Peyer's patch (tissue), 4 donors: ENCODE results near the gene FMO5. TPM values are rescaled to one million over a fixed set of nuclear protein-coding genes. Genes with fewer than 3 reads are reported as not detected.

Source experiments
- DNase-seq, 3 donors: peaks; one replicate each; pipeline ENCODE4 v3.0.0-alpha.2; 2017 to 2019
- H3K27ac ChIP-seq, 4 donors: fragments of 200-600 bp; sonication (generic); one replicate each; pipeline ENCODE4 v1.5.1; 2016 to 2019
- H3K27me3 ChIP-seq, 2 donors: fragments of 200-600 bp; sonication (generic); one replicate each; pipeline ENCODE4 v1.5.1; 2019
- H3K36me3 ChIP-seq, 3 donors: fragments of 200-600 bp; sonication (generic); one replicate each; pipeline ENCODE4 v1.5.1; 2016 to 2019
- H3K4me1 ChIP-seq, 4 donors: fragments of 200-600 bp; sonication (generic); one replicate each; pipeline ENCODE4 v1.5.1; 2016 to 2019
- H3K4me3 ChIP-seq, 4 donors: fragments of 200-600 bp; sonication (generic); 1 replicate in 3 of 4; 2 replicates in 1 of 4; pipeline ENCODE4 v1.5.1; 2016 to 2019; ENCODE audit warnings: mild to moderate bottlenecking in 1 of 4
- H3K9me3 ChIP-seq, 4 donors: fragments of 200-600 bp; sonication (generic); one replicate each; pipeline ENCODE4 v1.5.1; 2016 to 2019; ENCODE audit warnings: mild to moderate bottlenecking in 1 of 4
- POLR2A ChIP-seq, 2 donors: fragments of 450-650 bp; IDR thresholded peaks; one replicate each; pipeline ENCODE4 v1.5.1; 2017; ENCODE audit warnings: antibody characterized with exemption in 2 of 2, mild to moderate bottlenecking in 2 of 2, moderate library complexity in 2 of 2
- total RNA-seq, 4 donors: library from RNA; depleted of rRNA; stranded (reverse); fragments of >200 nt; gene quantifications; one replicate each; pipeline ENCODE4 v1.1.0, GENCODE V29; 2016
- TF ChIP-seq, protein P1 (sequence below), 6 experiments: fragments of 450-650 bp in 4 of 6; fragments of 200-600 bp in 2 of 6; sonication (generic) in 1 of 6; IDR thresholded peaks; one replicate each; pipeline ENCODE4 v1.5.1; 2017 to 2019; ENCODE audit warnings: antibody characterized with exemption in 6 of 6, mild to moderate bottlenecking in 3 of 6, moderate library complexity in 1 of 6

The FMO5 gene
- total RNA-seq, 4 donors from 2014 or later: 31.4 to 156 (median 127) TPM

DNA sequence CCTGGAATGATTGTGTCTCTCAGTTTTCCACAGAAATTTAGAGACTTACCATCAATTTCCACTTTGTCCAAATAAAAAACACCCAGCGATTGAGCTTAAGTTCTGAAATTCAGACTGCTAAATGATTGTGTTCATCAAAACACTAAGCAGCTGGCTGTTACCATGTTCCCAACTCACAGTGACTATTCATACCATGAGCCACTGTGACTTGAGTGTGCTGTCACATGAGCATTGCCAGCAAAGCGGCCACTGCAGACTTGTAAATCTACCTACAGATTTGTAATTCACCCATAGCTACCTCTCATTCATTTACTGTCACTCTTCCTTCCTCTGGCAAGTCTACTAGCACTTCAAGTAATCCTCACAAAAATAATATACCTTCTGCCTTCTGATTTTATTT lies 35.6 kb downstream of the FMO5 start:
- TF ChIP-seq, protein P1, sequence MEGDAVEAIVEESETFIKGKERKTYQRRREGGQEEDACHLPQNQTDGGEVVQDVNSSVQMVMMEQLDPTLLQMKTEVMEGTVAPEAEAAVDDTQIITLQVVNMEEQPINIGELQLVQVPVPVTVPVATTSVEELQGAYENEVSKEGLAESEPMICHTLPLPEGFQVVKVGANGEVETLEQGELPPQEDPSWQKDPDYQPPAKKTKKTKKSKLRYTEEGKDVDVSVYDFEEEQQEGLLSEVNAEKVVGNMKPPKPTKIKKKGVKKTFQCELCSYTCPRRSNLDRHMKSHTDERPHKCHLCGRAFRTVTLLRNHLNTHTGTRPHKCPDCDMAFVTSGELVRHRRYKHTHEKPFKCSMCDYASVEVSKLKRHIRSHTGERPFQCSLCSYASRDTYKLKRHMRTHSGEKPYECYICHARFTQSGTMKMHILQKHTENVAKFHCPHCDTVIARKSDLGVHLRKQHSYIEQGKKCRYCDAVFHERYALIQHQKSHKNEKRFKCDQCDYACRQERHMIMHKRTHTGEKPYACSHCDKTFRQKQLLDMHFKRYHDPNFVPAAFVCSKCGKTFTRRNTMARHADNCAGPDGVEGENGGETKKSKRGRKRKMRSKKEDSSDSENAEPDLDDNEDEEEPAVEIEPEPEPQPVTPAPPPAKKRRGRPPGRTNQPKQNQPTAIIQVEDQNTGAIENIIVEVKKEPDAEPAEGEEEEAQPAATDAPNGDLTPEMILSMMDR (IDR thresholded peaks at IDR 0.05): no peak
- TF ChIP-seq POLR2A (IDR thresholded peaks at IDR 0.05): no peak
- DNase-seq: no peak
- H3K27ac ChIP-seq: no peak overlapping the region
- H3K4me1 ChIP-seq: no peaks in the 10 kb centered on the region
- no peak overlapping the region for H3K4me3 ChIP-seq
- H3K9me3 ChIP-seq: no peaks in the 10 kb centered on the region
- no peaks in the 10 kb centered on the region for H3K27me3 ChIP-seq
- peaks cover 0 to 16% (median 0%) of the 10 kb centered on the region in 3 donors for H3K36me3 ChIP-seq

DNA sequence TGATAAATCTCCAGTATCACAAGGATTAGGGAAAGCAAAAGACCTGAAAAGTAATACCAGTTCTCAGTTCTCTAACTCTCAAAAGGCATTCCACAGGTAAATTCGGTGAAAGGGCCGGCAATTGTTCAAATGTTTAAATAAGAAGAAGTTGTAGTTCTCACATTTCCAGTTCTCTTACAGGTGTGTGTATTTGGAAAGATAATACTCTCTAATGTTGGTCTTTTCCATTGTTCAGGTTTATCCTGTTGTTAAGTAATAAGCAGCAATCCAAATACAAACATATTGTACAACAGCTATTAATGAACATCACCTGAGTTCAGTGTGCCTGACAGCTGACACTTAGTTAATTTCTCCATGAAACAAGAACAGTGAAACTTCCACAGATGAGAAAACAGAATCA lies 39.7 kb downstream of the FMO5 start:
- no peaks in the 10 kb centered on the region for H3K27me3 ChIP-seq
- no peak overlapping the region for H3K27ac ChIP-seq
- no peak overlapping the region for H3K4me3 ChIP-seq
- DNase-seq: no peak
- H3K4me1 ChIP-seq: no peaks in the 10 kb centered on the region
- no peaks in the 10 kb centered on the region for H3K9me3 ChIP-seq
- H3K36me3 ChIP-seq: peaks cover 0 to 16% (median 0%) of the 10 kb centered on the region in 3 donors
- TF ChIP-seq, protein P1 (IDR thresholded peaks at IDR 0.05): no peak
- no peak for TF ChIP-seq POLR2A (IDR thresholded peaks at IDR 0.05)

DNA sequence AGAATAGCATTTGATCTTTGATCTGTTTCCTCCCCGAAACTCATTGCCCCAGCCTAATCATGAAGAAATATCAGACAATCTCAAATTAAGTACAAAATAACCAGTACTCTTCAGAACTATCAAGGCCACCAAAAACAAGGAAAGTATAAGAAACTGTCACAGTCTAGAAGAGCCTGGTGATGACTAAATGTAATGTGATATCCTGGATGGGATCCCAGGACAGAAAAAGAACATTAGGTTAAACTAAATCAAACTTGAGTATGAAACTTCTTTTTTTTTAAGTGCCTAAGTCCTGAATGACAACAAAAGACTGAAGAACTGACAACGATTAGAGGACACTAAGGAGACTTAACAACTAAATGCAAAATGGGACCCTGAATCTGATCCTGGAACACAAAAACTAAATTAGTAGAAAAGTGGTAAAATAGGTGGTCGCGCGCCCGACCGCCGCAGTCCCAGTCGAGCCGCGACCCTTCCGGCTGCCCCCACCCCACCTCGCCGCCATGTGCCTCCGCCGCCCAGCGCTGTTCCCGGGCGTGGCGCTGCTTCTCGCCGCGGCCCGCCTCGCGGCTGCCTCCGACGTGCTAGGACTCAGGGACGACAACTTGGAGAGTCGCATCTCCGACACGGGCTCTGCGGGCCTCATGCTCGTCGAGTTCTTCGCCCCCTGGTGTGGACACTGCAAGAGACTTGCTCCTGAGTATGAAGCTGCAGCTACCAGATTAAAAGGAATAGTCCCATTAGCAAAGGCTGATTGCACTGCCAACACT lies 47.3 kb downstream of the FMO5 start:
- Histone ChIP-seq H3K9me3 (no peaks in the 10 kb centered on the region), H3K36me3 (peaks cover 0 to 4% (median 0%) of the 10 kb centered on the region in 3 donors), H3K27me3 (no peaks in the 10 kb centered on the region), H3K4me3 (peak overlapping the region in 2 of 4 donors; percentile 13 to 17), H3K4me1 (peaks cover 0 to 11% (median 0%) of the 10 kb centered on the region in 4 donors), H3K27ac (peak overlapping the region in 3 of 4 donors; percentile 25 to 49 (median 26))
- peak in 1 of 3 donors; percentile 52 for DNase-seq
- TF ChIP-seq POLR2A (IDR thresholded peaks at IDR 0.05): no peak
- TF ChIP-seq, protein P1 (IDR thresholded peaks at IDR 0.05): no peak

DNA sequence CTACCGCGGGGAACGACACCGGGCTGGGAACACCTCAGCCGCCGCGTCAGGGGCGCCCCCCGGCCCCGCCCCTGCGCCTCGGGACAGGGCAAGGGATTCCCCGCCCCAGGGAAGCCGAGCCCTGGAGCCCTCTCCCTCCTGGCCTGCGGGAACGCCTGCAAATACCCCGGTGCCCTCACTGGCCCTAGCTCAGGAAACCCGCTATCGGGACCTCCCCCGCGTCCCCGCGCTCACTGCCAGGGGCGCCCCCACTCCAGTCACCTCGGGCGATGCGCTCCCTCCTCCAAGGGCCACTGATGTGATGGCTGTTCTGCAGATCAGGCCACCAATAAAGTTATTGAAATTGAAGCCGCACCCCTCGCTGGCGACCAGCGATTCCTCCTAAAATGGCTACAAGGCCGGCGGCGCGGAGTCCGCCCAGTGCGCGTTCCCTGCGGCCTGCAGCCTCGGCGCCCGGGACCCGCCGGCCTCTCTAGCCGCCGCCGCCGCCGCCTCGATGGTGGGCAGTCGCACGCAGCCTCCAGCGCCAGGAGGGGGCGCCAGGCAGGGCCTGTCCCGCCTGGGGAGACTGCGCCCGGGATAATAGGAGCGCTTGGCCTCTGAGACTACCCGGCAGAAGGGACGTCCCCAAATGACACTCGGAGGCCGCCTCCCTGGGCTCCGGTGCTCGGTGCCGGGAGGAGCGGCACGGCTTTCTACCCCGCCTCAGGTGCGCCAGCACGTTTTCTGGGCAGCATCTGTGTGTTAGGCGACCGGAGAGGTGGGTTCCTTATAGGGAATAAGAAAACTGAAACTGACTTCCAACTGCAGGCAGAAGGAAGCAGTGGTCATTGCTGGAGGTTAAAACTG lies 52.7 kb downstream of the FMO5 start, which contains the start of gene PRKAB2:
Gene PRKAB2, minus strand, starts transcription at position 303 of the 849 bp plus-strand sequence. CDS start 326 bp downstream, outside the sequence.
- Histone ChIP-seq H3K9me3 (no peaks in the 10 kb centered on the region), H3K4me3 (peak within 1 kb of the TSS; percentile 71 to 94 (median 74)), H3K27me3 (no peaks in the 10 kb centered on the region), H3K27ac (peak within 1 kb of the TSS; percentile 84 to 97 (median 88)), H3K36me3 (peaks cover 0 to 4% (median 0%) of the 10 kb centered on the region in 3 donors), H3K4me1 (peaks cover 0 to 38% (median 3%) of the 10 kb centered on the region in 4 donors)
- TF ChIP-seq POLR2A (IDR thresholded peaks at IDR 0.05): peak in 1 of 2 donors; percentile 73
- TF ChIP-seq, protein P1 (IDR thresholded peaks at IDR 0.05): peak; percentile 79 to 99 (median 98)
- peak; percentile 93 to 98 (median 98) for DNase-seq

DNA sequence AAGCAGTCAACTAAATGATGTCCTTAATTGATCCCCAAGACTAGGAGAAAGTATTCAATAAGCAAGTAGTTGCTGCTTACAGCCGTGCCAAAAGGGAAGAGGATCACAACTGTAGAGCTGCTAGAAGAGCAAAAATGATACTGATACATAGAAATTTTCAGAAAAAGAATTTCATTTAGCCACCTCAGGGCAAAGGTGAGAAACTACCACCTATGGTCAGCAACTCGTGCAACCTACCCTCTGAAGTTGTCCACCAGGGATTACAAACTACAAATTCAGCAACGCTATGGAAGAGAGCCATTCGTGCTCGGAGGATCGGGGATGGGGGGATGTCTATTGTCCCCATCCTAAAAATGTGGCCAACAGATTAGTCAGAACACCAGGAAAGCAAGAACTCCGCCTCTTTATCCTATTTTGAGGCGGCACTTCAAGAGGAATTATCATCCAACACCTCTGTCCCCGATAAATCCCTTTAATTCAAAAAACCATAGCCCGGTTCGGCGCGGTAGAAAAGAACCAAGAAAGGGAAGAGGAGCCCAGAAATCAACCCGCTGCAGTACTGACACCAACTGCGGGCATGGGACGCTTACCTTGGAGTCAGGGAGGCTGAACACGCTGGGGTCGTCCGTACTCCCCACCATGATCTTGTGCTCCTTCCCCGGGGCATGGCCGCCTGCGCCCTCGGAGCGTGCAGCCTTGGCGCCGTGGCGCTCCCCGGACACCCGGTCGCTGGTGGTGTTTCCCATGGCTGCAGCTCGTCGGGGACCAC lies 53.6 kb downstream of the FMO5 start:
- Histone ChIP-seq H3K36me3 (peaks cover 0 to 9% (median 0%) of the 10 kb centered on the region in 3 donors), H3K27me3 (no peaks in the 10 kb centered on the region), H3K4me3 (peak overlapping the region; percentile 71 to 94 (median 74)), H3K4me1 (peaks cover 0 to 38% (median 3%) of the 10 kb centered on the region in 4 donors), H3K27ac (peak overlapping the region; percentile 84 to 97 (median 88)), H3K9me3 (no peaks in the 10 kb centered on the region)
- no peak for DNase-seq
- no peak for TF ChIP-seq POLR2A (IDR thresholded peaks at IDR 0.05)
- TF ChIP-seq, protein P1 (IDR thresholded peaks at IDR 0.05): peak in 1 of 6 experiments; percentile 7
